GM19395 (cell line): ENCODE data around the gene SFRP5.
A peak's percentile ranks its signal among the peaks of the same experiment; 100 is the strongest.

ENCODE experiments used
- ATAC-seq: cut with Tn5 transposase; IDR thresholded peaks from one replicate; pipeline ENCODE4 v1.9.1; 2021; ENCODE audit warnings: mild to moderate bottlenecking, moderate library complexity; ENCODE audit not compliant: unreplicated experiment

The SFRP5 gene

GRCh38 chr10:97743169-97743943 lies 28.4 kb downstream of the SFRP5 start:
- ATAC-seq, result no peak

GRCh38 chr10:97740613-97741012 lies 31.2 kb downstream of the SFRP5 start:
- ATAC-seq, result no peak

GRCh38 chr10:97738616-97739015 lies 33.2 kb downstream of the SFRP5 start:
- ATAC-seq, result no peak

GRCh38 chr10:97737770-97738265 lies 34.0 kb downstream of the SFRP5 start:
- peak; percentile 13 for ATAC-seq

- peak; percentile 82 for ATAC-seq
These were observed 34.7 kb downstream of the SFRP5 start, which contains the start of gene ZFYVE27 for GRCh38 chr10:97736902-97737769. Gene ZFYVE27 (plus strand): TSS chr10:97737128. CDS start chr10:97738478, 1,350 bp downstream.

- ATAC-seq, result peak; percentile 37
These were observed 35.3 kb downstream of the SFRP5 start for GRCh38 chr10:97736403-97736901.

GRCh38 chr10:97734021-97734420 lies 37.8 kb downstream of the SFRP5 start:
- ATAC-seq, result no peak

- ATAC-seq, result no peak
These were observed 38.5 kb downstream of the SFRP5 start for GRCh38 chr10:97733256-97733655.

GRCh38 chr10:97732052-97732359 lies 39.8 kb downstream of the SFRP5 start:
- no peak for ATAC-seq

- no peak for ATAC-seq
These were observed 40.3 kb downstream of the SFRP5 start for GRCh38 chr10:97731346-97732051.

- ATAC-seq, result no peak
These were observed 42.8 kb downstream of the SFRP5 start for GRCh38 chr10:97729014-97729413.

- ATAC-seq, result no peak
These were observed 45.1 kb downstream of the SFRP5 start for GRCh38 chr10:97726636-97727178.

- no peak for ATAC-seq
These were observed 47.4 kb downstream of the SFRP5 start for GRCh38 chr10:97724341-97724941.

GRCh38 chr10:97723001-97723400 lies 48.8 kb downstream of the SFRP5 start:
- ATAC-seq, result no peak

GRCh38 chr10:97721871-97722780 lies 49.7 kb downstream of the SFRP5 start:
- ATAC-seq, result no peak

GRCh38 chr10:97719602-97720001 lies 52.2 kb downstream of the SFRP5 start:
- no peak for ATAC-seq

GRCh38 chr10:97718659-97719142 lies 53.1 kb downstream of the SFRP5 start:
- ATAC-seq, result no peak

GRCh38 chr10:97718178-97718577 lies 53.6 kb downstream of the SFRP5 start:
- ATAC-seq, result no peak

GRCh38 chr10:97717627-97718026 lies 54.2 kb downstream of the SFRP5 start:
- no peak for ATAC-seq
